HEK293T (cell line): ENCODE data around the gene AGAP5.

Experiments
- ARNT ChIP-seq: fragments of 450-650 bp; IDR thresholded peaks from 2 replicates; pipeline ENCODE4 v1.6.1; 2017; ENCODE audit warnings: mild to moderate bottlenecking
- ELF4 ChIP-seq: fragments of 450-650 bp; IDR thresholded peaks from 2 replicates; pipeline ENCODE4 v1.6.1; 2017; ENCODE audit warnings: antibody characterized with exemption
- FOXM1 ChIP-seq: fragments of 450-650 bp; IDR thresholded peaks from 2 replicates; pipeline ENCODE4 v1.6.1; 2017; ENCODE audit warnings: mild to moderate bottlenecking, borderline replicate concordance
- NFRKB ChIP-seq: fragments of 450-650 bp; IDR thresholded peaks from 2 replicates; pipeline ENCODE4 v1.6.1; 2016; ENCODE audit warnings: mild to moderate bottlenecking, moderate library complexity
- SUZ12 ChIP-seq: fragments of 450-650 bp; IDR thresholded peaks from 2 replicates; pipeline ENCODE4 v1.6.1; 2016; ENCODE audit warnings: mild to moderate bottlenecking

- TF ChIP-seq FOXM1 (no peak), SUZ12 (no peak), NFRKB (no peak), ELF4 (no peak), ARNT (no peak)
Observed at GRCh38 chr10:73732426-73732825, 34.5 kb upstream of the AGAP5 start.
